Ishikawa (cell line): ENCODE measurements around the gene TFCP2L1.

ENCODE experiments used
- EGR1 ChIP-seq: IDR thresholded peaks from 2 replicates; pipeline ENCODE4 v1.6.1; 2012
- RAD21 ChIP-seq: IDR thresholded peaks from 2 replicates; pipeline ENCODE4 v1.6.1; 2012; ENCODE audit warnings: low read depth
- USF1 ChIP-seq: IDR thresholded peaks from 2 replicates; pipeline ENCODE4 v1.6.1; 2012
- TF ChIP-seq, protein P1 (sequence below): IDR thresholded peaks from 2 replicates; pipeline ENCODE4 v1.6.1; 2012; ENCODE audit warnings: low read depth, mild to moderate bottlenecking
- TF ChIP-seq, protein P2 (sequence below): IDR thresholded peaks from 2 replicates; pipeline ENCODE4 v1.6.1; 2012

GRCh38 chr2:121214296-121214695 lies 70.7 kb downstream of the TFCP2L1 start:
- TF ChIP-seq EGR1 (no peak), USF1 (no peak), RAD21 (no peak)
- TF ChIP-seq, protein P1, sequence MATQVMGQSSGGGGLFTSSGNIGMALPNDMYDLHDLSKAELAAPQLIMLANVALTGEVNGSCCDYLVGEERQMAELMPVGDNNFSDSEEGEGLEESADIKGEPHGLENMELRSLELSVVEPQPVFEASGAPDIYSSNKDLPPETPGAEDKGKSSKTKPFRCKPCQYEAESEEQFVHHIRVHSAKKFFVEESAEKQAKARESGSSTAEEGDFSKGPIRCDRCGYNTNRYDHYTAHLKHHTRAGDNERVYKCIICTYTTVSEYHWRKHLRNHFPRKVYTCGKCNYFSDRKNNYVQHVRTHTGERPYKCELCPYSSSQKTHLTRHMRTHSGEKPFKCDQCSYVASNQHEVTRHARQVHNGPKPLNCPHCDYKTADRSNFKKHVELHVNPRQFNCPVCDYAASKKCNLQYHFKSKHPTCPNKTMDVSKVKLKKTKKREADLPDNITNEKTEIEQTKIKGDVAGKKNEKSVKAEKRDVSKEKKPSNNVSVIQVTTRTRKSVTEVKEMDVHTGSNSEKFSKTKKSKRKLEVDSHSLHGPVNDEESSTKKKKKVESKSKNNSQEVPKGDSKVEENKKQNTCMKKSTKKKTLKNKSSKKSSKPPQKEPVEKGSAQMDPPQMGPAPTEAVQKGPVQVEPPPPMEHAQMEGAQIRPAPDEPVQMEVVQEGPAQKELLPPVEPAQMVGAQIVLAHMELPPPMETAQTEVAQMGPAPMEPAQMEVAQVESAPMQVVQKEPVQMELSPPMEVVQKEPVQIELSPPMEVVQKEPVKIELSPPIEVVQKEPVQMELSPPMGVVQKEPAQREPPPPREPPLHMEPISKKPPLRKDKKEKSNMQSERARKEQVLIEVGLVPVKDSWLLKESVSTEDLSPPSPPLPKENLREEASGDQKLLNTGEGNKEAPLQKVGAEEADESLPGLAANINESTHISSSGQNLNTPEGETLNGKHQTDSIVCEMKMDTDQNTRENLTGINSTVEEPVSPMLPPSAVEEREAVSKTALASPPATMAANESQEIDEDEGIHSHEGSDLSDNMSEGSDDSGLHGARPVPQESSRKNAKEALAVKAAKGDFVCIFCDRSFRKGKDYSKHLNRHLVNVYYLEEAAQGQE = no peak
- TF ChIP-seq, protein P2, sequence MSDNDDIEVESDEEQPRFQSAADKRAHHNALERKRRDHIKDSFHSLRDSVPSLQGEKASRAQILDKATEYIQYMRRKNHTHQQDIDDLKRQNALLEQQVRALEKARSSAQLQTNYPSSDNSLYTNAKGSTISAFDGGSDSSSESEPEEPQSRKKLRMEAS = no peak
